Right atrium auricular region (tissue), 2 donors: ENCODE results near the gene TAF1D. TPM values are rescaled to one million over a fixed set of nuclear protein-coding genes. Genes with fewer than 3 reads are reported as not detected.

Source experiments
- DNase-seq: peaks from one replicate; pipeline ENCODE4 v3.0.0-alpha.2; 2019; ENCODE audit warnings: low spot score
- H3K27ac ChIP-seq, 2 donors: fragments of 200-600 bp; sonication (generic); 1 replicate in 1 of 2; 2 replicates in 1 of 2; pipeline ENCODE4 v1.5.1; 2016 to 2019
- H3K27me3 ChIP-seq, 2 donors: fragments of 200-600 bp; sonication (generic); one replicate each; pipeline versions ENCODE4 v1.5.1 to v1.6.0; 2017 to 2019
- H3K36me3 ChIP-seq: fragments of 200-600 bp; sonication (generic); one replicate; pipeline ENCODE4 v1.5.1; 2016
- H3K4me1 ChIP-seq, 2 donors: fragments of 200-600 bp; sonication (generic); one replicate each; pipeline versions ENCODE4 v1.5.1 to v1.6.0; 2017 to 2019
- H3K4me3 ChIP-seq, 2 donors: fragments of 200-600 bp; sonication (generic); 1 replicate in 1 of 2; 2 replicates in 1 of 2; pipeline ENCODE4 v1.5.1; 2017 to 2019; ENCODE audit warnings: mild to moderate bottlenecking in 1 of 2, moderate library complexity in 1 of 2
- H3K9me3 ChIP-seq, 2 donors: fragments of 200-600 bp; sonication (generic); one replicate each; pipeline ENCODE4 v1.5.1; 2019
- CTCF ChIP-seq, 2 donors: fragments of 200-600 bp; sonication (generic); IDR thresholded peaks; one replicate each; pipeline ENCODE4 v1.5.1; 2019; ENCODE audit warnings: antibody characterized with exemption in 2 of 2
- total RNA-seq, 2 donors: library from RNA; depleted of rRNA; stranded (reverse); fragments of >200 nt; gene quantifications; one replicate each; pipeline ENCODE4 v1.1.0, GENCODE V29; 2016

The TAF1D gene
- total RNA-seq, 2 donors from 2014 or later, result 33.0 to 36.0 TPM

- H3K36me3 ChIP-seq, result peaks cover 33% of the 10 kb centered on the region
- H3K27ac ChIP-seq, result no peak overlapping the region
- no peaks in the 10 kb centered on the region for H3K27me3 ChIP-seq
- no peaks in the 10 kb centered on the region for H3K9me3 ChIP-seq
- no peak for DNase-seq
- H3K4me3 ChIP-seq, result no peak overlapping the region
- no peaks in the 10 kb centered on the region for H3K4me1 ChIP-seq
- TF ChIP-seq CTCF (IDR thresholded peaks at IDR 0.05), result no peak
These were observed 17.2 kb downstream of the TAF1D start for GRCh38 chr11:93724089-93724488.

GRCh38 chr11:93720522-93720921, 20.8 kb downstream of the TAF1D start:
- DNase-seq, result no peak
- no peak for TF ChIP-seq CTCF (IDR thresholded peaks at IDR 0.05)
- no peaks in the 10 kb centered on the region for H3K9me3 ChIP-seq
- peaks cover 13% of the 10 kb centered on the region for H3K36me3 ChIP-seq
- H3K27me3 ChIP-seq, result no peaks in the 10 kb centered on the region
- H3K27ac ChIP-seq, result no peak overlapping the region
- H3K4me3 ChIP-seq, result no peak overlapping the region
- no peaks in the 10 kb centered on the region for H3K4me1 ChIP-seq

- H3K4me1 ChIP-seq, result no peaks in the 10 kb centered on the region
- no peaks in the 10 kb centered on the region for H3K27me3 ChIP-seq
- H3K4me3 ChIP-seq, result no peak overlapping the region
- no peak for TF ChIP-seq CTCF (IDR thresholded peaks at IDR 0.05)
- H3K36me3 ChIP-seq, result peaks cover 21% of the 10 kb centered on the region
- DNase-seq, result no peak
- H3K27ac ChIP-seq, result no peak overlapping the region
- no peaks in the 10 kb centered on the region for H3K9me3 ChIP-seq
These were observed 22.0 kb downstream of the TAF1D start for GRCh38 chr11:93719310-93719709.

GRCh38 chr11:93718057-93718563, 23.2 kb downstream of the TAF1D start:
- Histone ChIP-seq H3K27me3 (no peaks in the 10 kb centered on the region), H3K4me3 (no peak overlapping the region), H3K4me1 (no peaks in the 10 kb centered on the region), H3K27ac (no peak overlapping the region), H3K36me3 (peaks cover 18% of the 10 kb centered on the region), H3K9me3 (no peaks in the 10 kb centered on the region)
- DNase-seq, result no peak
- no peak for TF ChIP-seq CTCF (IDR thresholded peaks at IDR 0.05)

GRCh38 chr11:93717501-93717900, 23.8 kb downstream of the TAF1D start:
- TF ChIP-seq CTCF (IDR thresholded peaks at IDR 0.05), result no peak
- peaks cover 17% of the 10 kb centered on the region for H3K36me3 ChIP-seq

GRCh38 chr11:93715797-93716396, 25.4 kb downstream of the TAF1D start:
- Histone ChIP-seq H3K36me3 (peaks cover 17% of the 10 kb centered on the region), H3K9me3 (peaks cover 0 to 6% of the 10 kb centered on the region in 2 donors), H3K27me3 (no peaks in the 10 kb centered on the region), H3K4me3 (no peak overlapping the region), H3K27ac (no peak overlapping the region), H3K4me1 (no peaks in the 10 kb centered on the region)
- no peak for TF ChIP-seq CTCF (IDR thresholded peaks at IDR 0.05)
- DNase-seq, result no peak

More at GRCh38 chr11:93717501-93717900, 23.8 kb downstream of the TAF1D start:
- DNase-seq, result no peak
- Histone ChIP-seq H3K27ac (no peak overlapping the region), H3K9me3 (no peaks in the 10 kb centered on the region), H3K4me3 (no peak overlapping the region), H3K27me3 (no peaks in the 10 kb centered on the region), H3K4me1 (no peaks in the 10 kb centered on the region)
